ENCODE results near the gene ANKRD27.

ANKRD27 gene

GRCh38 chr19:32691291-32691951, 16.4 kb upstream of the ANKRD27 start, which contains the start of gene NUDT19 (continued):
- TF ChIP-seq ZNF621 (tag by site-specific recombination; IDR thresholded peaks at IDR 0.05) (no peak), ZNF138 (tag by site-specific recombination; IDR thresholded peaks at IDR 0.05; ENCODE audit: borderline replicate concordance) (no peak), ZNF626 (tag by site-specific recombination; IDR thresholded peaks at IDR 0.05) (no peak), MEIS1 (CRISPR knock-in tag; IDR thresholded peaks at IDR 0.05; ENCODE audit: borderline replicate concordance) (no peak; the same call in 1 of the 2 replicates), ZNF658 (tag by site-specific recombination; IDR thresholded peaks at IDR 0.05) (no peak), ZNF560 (tag by site-specific recombination; IDR thresholded peaks at IDR 0.05; ENCODE audit: borderline replicate concordance) (no peak), ZNF274 (IDR thresholded peaks at IDR 0.05; ENCODE audit: low read length) (no peak), ZNF274 (tag by site-specific recombination; IDR thresholded peaks at IDR 0.05; ENCODE audit: borderline replicate concordance) (no peak), ZNF391 (tag by site-specific recombination; IDR thresholded peaks at IDR 0.05; ENCODE audit: borderline replicate concordance, low read depth) (peak; percentile 43; the same call in 1 of the 2 replicates), ZNF571 (tag by site-specific recombination; IDR thresholded peaks at IDR 0.05) (no peak), ZBTB7A (tag by site-specific recombination; IDR thresholded peaks at IDR 0.05; ENCODE audit: low read depth) (peak; percentile 75; the same call in 1 of the 2 replicates), ZNF600 (tag by site-specific recombination; IDR thresholded peaks at IDR 0.05) (peak; percentile 93), SCRT1 (tag by site-specific recombination; IDR thresholded peaks at IDR 0.05; ENCODE audit: borderline replicate concordance) (peak; percentile 74), ZNF394 (tag by site-specific recombination; IDR thresholded peaks at IDR 0.05; ENCODE audit: borderline replicate concordance) (peak; percentile 65; the same call in 1 of the 2 replicates), ZNF785 (tag by site-specific recombination; IDR thresholded peaks at IDR 0.05) (no peak), ZNF416 (tag by site-specific recombination; IDR thresholded peaks at IDR 0.05) (no peak), ZNF48 (tag by site-specific recombination; IDR thresholded peaks at IDR 0.05) (no peak), IKZF3 (tag by site-specific recombination; IDR thresholded peaks at IDR 0.05) (peak; percentile 95), ZBTB20 (tag by site-specific recombination; IDR thresholded peaks at IDR 0.05) (peak; percentile 30; the same call in 1 of the 2 replicates), ZNF501 (tag by site-specific recombination; IDR thresholded peaks at IDR 0.05) (peak; percentile 92), ZNF174 (tag by site-specific recombination; IDR thresholded peaks at IDR 0.05) (no peak), INSM2 (tag by site-specific recombination; IDR thresholded peaks at IDR 0.05) (peak; percentile 41; the same call in 1 of the 2 replicates), PBX3 (CRISPR knock-in tag; IDR thresholded peaks at IDR 0.05) (no peak), YY1 (tag by site-specific recombination; IDR thresholded peaks at IDR 0.05) (no peak; the same call in 1 of the 2 replicates), ZSCAN23 (tag by site-specific recombination; IDR thresholded peaks at IDR 0.05) (no peak), ZNF830 (tag by site-specific recombination; IDR thresholded peaks at IDR 0.05; ENCODE audit: low read depth) (no peak), ZNF26 (tag by site-specific recombination; IDR thresholded peaks at IDR 0.05) (no peak), TCF7L2 (IDR thresholded peaks at IDR 0.05; ENCODE audit: borderline replicate concordance, low read depth, low read length) (no peak), ZNF610 (tag by site-specific recombination; IDR thresholded peaks at IDR 0.05; ENCODE audit: borderline replicate concordance) (peak; percentile 80), BCL11A (tag by site-specific recombination; IDR thresholded peaks at IDR 0.05; ENCODE audit: low read depth) (peak; percentile 36; the same call in 1 of the 2 replicates), ZFHX2 (tag by site-specific recombination; conservative IDR thresholded peaks at IDR 0.05) (peak; percentile 88)
- TF ChIP-seq, protein P1, sequence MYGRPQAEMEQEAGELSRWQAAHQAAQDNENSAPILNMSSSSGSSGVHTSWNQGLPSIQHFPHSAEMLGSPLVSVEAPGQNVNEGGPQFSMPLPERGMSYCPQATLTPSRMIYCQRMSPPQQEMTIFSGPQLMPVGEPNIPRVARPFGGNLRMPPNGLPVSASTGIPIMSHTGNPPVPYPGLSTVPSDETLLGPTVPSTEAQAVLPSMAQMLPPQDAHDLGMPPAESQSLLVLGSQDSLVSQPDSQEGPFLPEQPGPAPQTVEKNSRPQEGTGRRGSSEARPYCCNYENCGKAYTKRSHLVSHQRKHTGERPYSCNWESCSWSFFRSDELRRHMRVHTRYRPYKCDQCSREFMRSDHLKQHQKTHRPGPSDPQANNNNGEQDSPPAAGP (tag by site-specific recombination; IDR thresholded peaks at IDR 0.05), result peak; percentile 80
- TF ChIP-seq, protein P2, sequence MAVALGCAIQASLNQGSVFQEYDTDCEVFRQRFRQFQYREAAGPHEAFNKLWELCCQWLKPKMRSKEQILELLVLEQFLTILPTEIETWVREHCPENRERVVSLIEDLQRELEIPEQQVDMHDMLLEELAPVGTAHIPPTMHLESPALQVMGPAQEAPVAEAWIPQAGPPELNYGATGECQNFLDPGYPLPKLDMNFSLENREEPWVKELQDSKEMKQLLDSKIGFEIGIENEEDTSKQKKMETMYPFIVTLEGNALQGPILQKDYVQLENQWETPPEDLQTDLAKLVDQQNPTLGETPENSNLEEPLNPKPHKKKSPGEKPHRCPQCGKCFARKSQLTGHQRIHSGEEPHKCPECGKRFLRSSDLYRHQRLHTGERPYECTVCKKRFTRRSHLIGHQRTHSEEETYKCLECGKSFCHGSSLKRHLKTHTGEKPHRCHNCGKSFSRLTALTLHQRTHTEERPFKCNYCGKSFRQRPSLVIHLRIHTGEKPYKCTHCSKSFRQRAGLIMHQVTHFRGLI (tag by site-specific recombination; IDR thresholded peaks at IDR 0.05), result no peak

Measured in HEK293 (cell line).